Esophagus muscularis mucosa (tissue), 2 donors: ENCODE measurements around the gene FAM76A.

Experiments used
- EP300 ChIP-seq: sonication (generic); formaldehyde crosslinking; IDR thresholded peaks from one replicate; pipeline ENCODE4 v1.6.1; 2017; ENCODE audit warnings: antibody characterized with exemption
- POLR2A ChIP-seq: fragments of 450-650 bp; IDR thresholded peaks from one replicate; pipeline ENCODE4 v1.6.1; 2017; ENCODE audit warnings: antibody characterized with exemption, moderate library complexity, mild to moderate bottlenecking, low read depth

GRCh38 chr1:27676410-27676809 lies 49.4 kb upstream of the FAM76A start:
- TF ChIP-seq POLR2A (no peak), EP300 (no peak)
